Fibroblast of skin of abdomen (primary cell): ENCODE measurements around the gene ALCAM.

Source experiments
- DNase-seq: peaks from one replicate; pipeline ENCODE4 v3.0.0-alpha.2; 2013

ALCAM gene

DNA sequence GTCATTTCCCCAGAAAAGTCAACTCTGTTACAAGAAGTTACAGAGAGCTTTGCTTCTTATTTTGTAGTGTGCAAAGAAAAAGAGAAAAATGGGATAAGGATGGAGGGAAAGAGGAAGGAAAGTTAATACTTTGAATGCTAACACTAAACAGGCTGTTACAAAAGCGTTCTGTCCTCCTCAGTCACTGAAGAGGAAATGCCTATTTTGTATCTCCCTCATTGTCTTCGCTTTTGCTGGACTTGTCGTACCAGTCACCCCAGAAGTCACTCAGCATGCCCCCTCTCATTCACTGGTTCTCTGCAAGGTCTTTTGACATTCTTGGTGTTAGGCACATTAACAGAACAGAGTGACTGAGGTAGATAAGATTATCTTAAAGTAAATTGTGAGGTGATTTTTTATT lies 129.6 kb downstream of the ALCAM start:
- DNase-seq = no peak

DNA sequence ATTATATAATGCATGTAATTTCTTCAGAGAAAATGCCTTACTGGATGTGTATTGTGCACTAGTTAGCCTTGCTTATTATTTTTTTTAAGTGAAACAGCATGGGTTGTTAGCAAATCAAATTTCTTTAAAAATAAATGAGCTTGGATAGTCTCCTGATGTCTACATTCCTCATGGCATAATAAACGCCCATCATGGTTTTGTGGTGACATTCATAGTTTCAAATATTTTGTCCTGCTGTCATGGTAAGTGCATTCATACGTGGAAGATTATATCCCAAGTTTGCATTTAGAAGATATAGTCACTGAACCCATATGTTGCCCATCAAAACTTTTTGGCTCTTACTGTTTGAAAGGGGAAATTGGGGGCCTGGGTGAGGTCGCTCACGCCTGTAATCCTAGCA lies 130.7 kb downstream of the ALCAM start:
- peak; percentile 29 for DNase-seq

DNA sequence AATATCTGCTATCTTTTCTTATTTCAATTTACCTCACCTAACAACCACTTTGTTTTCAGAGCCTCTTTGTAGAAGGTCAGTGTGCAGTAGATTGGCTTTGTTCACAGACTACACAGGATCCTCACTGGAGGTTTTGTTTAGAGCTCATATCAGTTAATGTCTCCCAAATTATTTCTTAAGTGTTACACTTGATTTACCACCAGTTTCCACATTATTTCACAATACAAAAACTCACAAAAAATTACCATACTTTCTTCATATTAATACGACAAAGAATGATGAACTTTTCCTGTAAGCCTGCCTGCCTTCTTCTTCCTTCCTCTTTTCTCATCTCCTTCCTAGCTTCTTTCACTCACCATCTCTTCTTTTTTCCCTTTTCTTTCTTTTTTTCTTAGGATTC lies 133.3 kb downstream of the ALCAM start:
- DNase-seq = no peak

DNA sequence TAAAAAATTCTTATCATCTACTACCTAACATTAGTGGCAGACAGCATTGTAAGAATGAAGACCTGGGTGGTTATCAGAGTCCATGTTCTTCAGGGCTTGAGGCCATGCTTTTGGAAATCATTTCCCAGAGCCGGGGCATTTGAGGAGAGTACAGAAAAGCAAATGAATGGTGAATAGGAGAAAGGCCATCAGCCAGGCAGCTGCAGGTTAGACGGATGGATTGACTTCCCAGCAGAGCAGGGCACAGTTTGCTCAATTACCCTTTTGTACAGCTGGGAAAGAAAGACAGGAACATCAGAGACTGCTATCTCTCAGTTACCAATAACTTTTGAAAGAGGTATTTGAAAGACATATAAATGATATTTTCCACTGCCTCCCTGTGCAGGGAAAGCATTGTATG lies 135.6 kb downstream of the ALCAM start:
- no peak for DNase-seq

DNA sequence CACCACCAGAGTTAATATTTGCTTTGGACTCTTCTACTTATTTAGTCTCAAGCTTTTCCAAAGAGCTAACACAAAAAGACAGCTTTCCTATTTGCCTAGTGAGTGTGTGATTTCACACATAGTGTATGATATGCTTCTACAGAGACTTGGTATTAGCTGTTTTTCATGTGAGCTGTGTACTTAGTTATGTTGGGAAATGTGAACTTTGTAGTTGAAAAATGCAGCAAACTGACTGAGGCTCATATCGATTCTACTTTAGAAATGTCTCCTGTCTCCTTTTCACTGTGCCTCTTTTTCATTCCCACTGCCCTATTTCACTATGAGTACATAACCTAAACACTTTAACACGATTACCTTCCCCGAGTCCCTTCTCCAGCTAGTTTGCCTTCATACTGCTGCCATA lies 136.5 kb downstream of the ALCAM start:
- no peak for DNase-seq

DNA sequence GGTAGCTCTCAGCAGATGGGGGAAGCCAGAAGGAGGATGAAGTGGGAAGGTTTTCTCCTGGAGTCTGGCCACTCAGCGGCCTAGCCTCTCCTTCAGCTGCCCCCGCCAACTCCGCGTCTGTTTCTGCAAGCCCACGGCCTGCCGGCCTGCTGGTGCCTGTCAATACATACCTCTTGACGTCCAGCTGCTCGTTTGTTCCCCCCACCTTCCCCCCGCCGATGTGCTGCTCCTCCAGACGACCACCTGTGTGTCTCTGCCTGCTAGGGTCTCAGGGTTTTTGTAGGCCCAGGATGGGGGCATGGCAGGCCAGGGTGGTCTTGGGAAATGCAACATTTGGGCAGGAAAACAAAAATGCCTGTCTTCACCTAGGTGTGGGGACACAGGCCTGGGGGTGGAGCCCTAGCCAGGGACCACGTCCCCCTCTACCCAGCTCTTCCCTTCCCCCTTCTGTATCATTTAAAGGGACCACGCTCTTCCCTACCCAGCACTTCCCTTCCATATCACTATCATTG lies 137.8 kb downstream of the ALCAM start:
- no peak for DNase-seq

DNA sequence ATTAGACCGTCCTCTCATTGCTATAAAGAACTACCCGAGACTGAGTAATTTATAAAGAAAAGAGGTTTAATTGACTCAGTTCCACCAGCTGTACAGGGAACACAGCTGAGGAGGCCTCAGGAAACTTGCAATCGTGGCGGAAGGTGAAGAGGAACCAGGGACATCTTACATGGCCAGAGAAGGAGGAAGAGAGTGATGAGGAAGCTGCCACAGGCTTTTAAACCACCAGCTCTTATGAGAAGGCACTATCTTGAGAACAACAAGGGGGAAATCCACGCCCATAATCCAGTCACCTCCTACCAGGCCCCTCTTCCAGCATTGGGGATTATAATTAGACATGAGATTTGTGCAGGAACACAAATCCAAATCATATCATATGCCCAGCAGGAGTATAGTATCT lies 138.5 kb downstream of the ALCAM start:
- no peak for DNase-seq

DNA sequence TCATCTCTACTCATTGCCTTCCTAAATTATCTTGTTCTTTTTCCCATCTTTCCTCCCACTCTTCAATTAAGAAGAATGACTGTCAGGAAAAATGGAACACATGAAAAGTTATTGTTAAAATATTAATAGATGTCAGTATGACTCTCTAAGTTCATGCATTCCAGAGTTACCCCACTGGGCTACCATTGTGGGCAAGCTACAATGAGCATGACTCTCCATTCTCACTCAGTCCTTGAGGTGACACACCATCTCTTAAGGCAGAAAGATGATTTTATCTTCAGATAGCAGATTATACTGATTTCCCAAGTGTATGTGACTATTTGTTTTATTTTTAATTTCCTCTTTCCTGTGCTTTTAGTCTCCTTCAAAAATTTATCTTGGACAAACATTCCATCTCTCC lies 144.3 kb downstream of the ALCAM start:
- DNase-seq = no peak

DNA sequence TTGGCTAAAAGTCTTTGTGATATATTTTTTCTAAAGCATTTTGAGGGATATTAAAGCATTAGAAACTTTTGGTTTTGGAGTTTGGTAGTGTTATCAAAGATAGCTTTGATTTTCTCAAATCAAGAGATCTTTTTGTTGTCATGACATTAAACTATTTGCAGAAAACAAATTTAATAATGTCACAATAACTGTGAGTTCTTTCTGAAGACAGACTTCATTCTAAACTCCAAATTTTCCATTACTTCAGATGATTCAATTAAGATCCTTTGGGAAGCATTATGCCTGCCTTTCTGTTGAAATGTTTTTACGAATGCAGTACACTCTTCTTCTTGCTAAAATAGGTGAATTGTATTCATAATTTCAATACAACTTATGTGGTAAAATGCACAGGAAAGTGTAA lies 145.4 kb downstream of the ALCAM start:
- DNase-seq = no peak

DNA sequence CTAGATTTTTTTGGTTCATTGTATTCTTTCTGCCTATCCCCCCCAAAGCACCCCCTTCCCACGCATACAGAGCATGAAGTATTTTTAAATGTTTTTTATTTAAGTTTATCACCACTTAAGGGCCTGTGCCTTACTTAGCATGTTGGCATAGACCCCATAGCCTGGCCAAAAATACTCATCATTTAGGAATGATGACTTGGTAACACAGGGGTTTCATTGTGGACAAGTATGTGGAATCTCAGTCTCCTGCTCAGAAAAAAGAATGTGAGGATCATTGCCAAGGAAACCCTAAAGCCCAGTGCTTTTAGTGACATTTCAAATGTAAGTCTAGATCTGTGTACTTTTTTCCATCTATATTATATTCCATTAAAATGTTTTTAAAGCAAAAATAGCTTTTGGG lies 146.3 kb downstream of the ALCAM start:
- peak; percentile 90 for DNase-seq

DNA sequence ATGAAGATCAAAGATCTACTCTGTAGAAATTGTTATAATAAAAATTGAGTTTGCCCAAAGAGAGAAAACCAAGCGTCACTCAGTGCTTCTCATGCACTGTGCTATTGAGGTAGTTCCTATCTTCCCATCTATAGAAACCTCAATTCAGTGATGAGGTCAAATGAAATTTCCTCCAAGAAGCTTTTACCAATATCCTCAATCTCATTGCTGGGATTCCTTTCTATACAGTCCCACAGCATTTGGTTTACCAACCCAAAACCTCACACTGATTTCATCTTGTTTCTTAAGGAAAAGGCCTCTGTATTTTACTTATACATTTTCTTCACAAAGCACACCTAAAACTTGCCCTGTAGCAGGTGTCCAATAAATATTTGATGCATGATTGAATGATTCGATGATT lies 147.2 kb downstream of the ALCAM start:
- peak; percentile 72 for DNase-seq

DNA sequence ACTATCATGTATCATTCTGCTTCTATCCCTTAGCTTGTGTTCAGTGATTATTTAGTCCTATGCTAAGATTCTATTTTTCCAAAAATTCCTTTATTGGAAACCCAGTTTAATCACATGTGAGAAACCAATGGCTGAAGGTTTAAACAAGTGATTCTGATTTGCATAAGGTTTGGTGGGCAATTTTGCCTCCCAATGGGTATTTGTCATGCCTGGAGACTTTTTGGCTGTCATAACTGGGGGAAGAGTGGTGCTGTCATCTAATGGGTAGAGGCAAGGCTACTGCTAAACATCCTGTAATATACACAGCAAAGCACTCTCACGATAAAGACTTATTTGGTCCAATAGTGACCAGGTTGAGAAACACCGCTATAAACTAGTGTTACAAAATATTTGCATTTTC lies 148.7 kb downstream of the ALCAM start:
- no peak for DNase-seq

DNA sequence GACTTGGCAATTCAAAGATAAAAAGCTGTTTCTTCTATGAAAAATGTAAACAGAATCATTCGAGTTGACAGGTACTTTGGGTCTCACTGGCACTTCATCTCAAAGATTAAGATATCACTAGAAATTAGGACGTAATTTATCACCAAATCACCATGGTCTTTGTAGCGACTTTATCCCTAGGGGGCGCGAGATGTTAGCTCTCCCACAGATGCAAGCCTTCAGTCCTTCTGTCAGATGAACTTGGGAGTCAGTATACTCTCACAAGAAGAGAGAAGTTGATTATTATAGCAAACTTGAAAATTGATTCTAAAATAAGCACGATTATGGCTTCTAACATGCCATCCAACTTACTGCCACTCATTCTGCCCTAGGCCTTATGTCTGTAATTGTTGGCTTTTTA lies 150.3 kb downstream of the ALCAM start:
- DNase-seq = no peak

DNA sequence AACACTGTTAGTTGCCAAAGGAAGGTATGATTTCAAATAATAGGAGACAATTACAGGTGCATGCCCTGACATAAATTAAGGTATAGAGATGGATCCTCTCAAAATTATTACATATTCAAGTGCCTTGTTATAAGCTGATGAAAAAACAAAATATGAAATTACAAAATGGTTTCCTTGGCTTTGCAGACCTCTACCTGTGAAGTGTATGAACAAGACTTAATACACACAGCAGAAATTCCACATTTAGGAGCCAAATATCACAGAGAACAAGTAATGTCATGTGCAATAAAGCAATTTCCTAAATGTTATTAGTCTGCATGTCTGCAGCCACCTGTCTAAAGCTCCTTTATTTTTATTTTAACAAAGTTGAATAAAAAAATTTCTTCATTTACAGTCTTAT lies 151.5 kb downstream of the ALCAM start:
- no peak for DNase-seq

DNA sequence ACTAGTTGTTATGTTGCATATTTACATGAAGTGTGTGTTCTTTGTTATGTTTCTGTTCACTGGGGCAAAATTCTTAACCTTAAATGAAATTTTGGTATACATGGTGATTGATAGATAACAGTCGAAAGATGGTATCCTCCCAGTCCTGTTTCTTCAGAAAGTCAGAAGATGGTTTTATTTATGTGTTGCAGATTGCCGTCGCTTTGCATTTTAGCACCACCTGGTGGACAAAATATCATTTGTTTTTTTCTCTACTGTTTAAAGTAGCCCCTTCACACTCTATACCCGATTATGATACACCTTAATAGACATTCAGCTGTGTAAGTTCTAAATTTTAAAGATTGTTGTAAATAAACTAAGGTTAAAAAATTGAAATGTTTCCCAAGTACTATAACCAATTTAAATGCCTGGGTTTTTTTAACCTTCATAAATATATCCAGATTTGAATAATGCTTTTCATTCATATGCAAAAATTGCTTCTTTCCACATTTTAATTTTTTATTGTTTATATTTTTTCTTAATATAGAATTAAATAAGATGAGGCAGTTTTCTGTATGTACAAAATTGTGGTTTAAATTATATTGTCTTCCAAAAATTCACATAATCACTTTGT lies 152.2 kb downstream of the ALCAM start:
- peak; percentile 64 for DNase-seq

DNA sequence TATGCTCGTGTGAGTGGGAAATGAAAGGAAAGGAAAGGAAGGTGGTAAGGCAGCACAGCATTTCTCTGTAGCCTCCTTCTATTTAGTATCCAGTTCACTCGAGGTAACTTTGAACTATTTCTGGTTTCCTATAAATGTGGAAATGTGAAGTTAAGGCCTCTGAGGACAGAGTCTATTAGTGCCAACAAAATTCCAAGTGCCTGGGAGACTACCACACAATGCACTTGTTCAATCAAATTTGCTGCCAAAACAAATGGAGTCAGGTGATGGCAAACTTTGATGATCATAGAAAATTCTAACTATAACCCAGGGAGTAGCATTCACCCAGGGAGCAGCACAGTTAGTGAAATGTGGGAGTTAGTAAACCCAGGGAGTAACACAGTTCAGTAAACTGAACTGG lies 155.1 kb downstream of the ALCAM start:
- no peak for DNase-seq

DNA sequence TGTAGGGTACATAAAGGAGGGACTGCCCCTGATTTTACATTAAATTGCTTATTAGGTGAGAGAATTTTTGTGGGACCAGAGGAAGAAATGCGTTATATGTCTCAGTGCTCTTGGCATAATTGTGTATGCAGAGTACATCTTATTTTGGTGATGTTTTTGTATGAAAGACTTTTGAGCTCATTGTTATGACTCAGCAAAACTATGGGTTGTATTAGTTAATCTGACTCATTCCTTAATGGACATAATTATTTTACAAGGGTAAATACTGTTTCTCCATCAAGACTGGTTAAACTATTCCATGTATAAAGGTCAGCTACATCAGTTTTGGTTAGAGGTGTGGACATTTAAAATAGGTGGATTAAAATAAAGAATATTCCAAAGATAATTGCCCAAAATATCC lies 156.8 kb downstream of the ALCAM start:
- DNase-seq = peak; percentile 35

DNA sequence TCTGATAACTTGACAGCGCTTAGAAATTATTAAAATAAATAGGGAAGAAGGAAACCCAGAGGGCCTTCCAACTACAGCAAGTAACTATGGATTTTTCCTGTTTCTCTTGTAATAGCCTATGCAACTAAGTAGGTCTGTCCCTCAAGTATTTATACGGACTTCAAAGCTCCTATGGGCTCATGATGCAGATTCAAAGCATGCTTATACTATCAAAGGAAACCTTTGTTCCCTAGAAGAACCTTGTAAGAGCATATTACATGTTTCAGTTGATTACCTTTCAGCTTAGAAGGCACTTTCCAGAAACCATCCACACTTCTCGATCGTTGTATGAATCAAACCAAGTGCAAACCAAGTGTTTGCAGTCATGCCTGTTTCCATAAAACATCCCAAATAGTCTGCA lies 158.8 kb downstream of the ALCAM start:
- no peak for DNase-seq

DNA sequence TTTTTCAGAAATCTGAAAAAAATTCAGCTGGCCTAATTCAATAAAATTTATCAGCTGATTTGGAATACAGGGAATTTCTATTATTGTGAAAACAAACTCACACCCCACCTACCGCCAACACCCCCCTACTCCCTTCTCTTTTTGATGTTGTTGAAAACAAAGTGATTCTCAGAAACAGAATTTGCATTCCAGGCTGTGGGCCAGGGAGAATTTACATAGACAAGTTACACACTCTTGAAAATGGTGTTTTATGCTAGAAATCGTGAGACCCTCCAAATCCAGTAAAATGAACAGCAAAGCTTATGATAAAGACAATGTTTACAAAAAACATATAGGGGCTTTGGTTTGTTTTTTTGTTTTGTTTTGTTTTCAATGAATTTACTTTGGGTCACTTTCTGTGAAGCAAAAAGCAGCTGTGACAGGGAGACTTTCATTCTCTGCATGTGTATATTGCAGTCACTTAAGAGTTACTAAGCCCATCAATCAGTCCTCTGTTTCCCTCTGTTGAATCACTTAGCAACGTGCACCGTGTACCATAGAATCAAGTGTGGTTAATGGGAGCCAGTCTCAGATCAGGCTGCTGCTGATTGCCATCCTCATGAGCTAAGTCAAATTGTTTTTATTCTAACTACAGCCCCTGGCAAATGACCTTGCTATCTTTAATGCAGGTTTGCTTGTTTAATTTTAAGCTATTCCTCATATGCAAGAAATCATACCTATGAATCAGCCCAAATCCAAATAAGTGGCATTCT lies 159.8 kb downstream of the ALCAM start:
- DNase-seq = no peak

DNA sequence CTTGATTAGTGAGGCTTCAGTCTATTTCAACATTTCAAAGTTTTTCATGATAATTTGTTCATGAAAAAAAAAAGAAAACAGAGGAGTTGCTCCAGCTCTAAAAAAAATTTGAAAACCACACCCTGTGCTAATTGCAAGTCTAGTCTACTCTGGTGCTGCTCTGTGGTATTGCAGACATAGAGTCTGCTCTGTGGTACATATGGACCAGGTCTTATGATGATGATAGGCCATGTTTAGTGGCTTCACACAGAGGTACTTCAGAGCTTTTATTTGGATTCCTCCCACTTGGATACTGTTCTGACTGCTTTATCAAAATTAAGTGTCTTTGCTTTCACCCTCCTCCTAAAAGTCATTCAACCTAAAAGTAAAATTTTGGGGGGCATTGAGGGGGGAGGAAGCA lies 160.8 kb downstream of the ALCAM start:
- no peak for DNase-seq

DNA sequence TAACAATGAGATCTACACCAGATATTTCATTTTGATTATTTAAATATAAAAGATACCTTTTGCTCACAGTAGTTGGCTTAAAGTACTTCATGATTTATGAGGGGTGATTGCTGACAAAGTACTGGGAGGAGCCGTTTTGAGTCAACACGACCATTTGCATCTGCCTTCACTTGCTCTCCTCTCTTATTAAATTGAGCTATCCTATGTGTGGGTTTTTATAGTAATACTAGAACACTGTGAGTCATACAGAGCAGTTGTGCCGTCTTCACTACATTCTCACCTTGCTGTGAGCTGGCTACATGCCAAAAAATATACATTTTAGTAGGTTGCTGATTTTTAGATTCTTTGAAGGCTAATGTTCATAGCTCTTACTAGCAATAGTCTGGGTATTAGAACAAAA lies 161.2 kb downstream of the ALCAM start:
- peak; percentile 46 for DNase-seq

DNA sequence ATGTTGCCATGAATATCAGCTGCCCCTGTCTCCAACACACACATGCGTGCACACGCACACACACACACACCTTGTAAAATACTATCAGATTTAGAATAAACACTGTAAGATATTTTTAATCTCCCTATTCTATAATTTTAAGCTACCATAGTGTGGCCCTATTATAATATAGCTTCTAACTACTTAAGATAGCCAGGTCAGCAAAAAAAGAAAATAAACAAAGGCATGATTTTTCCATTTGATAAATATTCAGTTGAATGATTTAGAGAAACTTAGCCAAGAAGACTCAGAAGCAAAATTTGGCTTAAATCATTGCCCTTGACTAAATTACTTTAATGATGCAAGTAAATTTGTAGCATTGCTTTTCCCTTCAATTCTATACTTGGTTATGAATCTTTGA lies 162.2 kb downstream of the ALCAM start:
- DNase-seq = no peak

DNA sequence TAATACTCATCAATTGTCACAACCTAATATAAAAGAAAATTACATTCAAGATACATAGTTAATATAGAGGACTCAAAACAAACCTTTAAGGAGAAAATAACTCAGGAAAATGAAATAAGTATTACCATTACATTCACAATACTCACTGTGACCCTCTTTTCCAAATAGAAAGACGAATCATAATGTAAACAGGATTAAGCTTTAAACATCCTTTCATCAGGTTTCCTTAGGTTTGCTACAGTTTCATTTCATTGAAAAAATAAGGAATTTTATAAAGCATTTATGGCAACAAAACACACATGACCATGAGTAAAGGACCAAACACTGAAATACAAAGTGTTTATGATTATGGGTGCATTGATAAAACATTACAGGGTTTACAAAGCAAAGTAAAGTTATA lies 162.7 kb downstream of the ALCAM start:
- no peak for DNase-seq

DNA sequence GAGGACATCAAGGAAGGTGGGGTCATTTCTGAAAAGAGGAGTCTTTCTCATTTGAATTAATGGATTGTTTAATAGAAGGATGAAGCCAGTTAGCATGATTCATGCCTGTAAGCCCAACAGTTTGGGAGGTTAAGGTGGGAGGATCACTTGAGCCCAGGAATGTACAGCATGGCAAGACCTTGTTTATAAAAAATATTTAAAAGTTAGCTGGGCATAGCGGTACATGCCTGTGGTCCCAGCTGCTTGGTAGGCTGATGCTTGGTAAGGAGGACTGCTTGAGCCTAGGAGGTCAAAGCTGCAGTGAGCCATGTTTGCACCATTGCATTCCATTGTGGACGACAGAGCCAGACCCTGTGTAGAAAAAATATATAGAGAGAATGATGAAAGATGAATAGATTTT lies 165.5 kb downstream of the ALCAM start:
- DNase-seq = no peak

DNA sequence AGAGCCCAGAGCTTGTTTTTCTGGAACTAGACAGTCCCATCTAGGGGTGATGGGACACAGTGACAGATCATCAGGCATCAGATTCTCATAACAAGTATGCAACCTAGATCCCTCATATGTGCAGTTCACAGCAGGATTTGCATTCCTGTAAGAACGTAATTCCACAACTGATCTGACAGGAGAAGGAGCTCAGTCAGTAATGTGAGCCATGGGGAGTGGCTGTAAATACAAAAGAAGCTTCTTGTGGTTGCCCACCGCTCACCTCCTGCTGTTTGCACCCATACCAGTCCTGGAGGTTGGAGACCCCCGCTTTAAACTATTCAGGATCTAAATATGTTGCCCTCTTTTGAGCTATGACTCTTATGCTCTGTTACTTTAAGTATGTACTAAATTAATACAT lies 167.3 kb downstream of the ALCAM start:
- peak; percentile 30 for DNase-seq
